Ovary (tissue), 1 donor: Measurements from ENCODE around the gene SALL1.

Experiments
- EP300 ChIP-seq: sonication (generic); formaldehyde crosslinking; IDR thresholded peaks from one replicate; pipeline ENCODE4 v1.6.1; 2017; ENCODE audit warnings: antibody characterized with exemption
- POLR2A ChIP-seq: fragments of 450-650 bp; IDR thresholded peaks from one replicate; pipeline ENCODE4 v1.6.1; 2017; ENCODE audit warnings: antibody characterized with exemption, mild to moderate bottlenecking, moderate library complexity

- TF ChIP-seq EP300 (no peak), POLR2A (no peak)
These were observed 19.5 kb downstream of the SALL1 start for GRCh38 chr16:51131619-51132018.
